KMS-11 (cell line): ENCODE results near the gene HCN2.

Experiments
- H2AFZ ChIP-seq: fragments of 200-600 bp; sonication (generic); 2 replicates; pipeline ENCODE4 v1.6.1; 2016; ENCODE audit warnings: antibody characterized with exemption, mixed run types, low read depth
- H3K27ac ChIP-seq: fragments of 200-600 bp; sonication (generic); 2 replicates; pipeline ENCODE4 v1.6.1; 2016; ENCODE audit warnings: mild to moderate bottlenecking, mixed run types
- H3K27me3 ChIP-seq: fragments of 200-600 bp; sonication (generic); 2 replicates; pipeline ENCODE4 v1.6.1; 2017; ENCODE audit warnings: mild to moderate bottlenecking, low read depth, mixed run types, moderate library complexity; ENCODE audit not compliant: insufficient read depth
- H3K36me3 ChIP-seq: fragments of 200-600 bp; sonication (generic); 2 replicates; pipeline ENCODE4 v1.6.1; 2017; ENCODE audit warnings: mild to moderate bottlenecking, mixed run types; ENCODE audit not compliant: insufficient read depth
- H3K4me1 ChIP-seq: fragments of 200-600 bp; sonication (generic); 2 replicates; pipeline ENCODE4 v1.6.1; 2016; ENCODE audit warnings: mild to moderate bottlenecking, low read depth, mixed run types; ENCODE audit not compliant: poor library complexity, severe bottlenecking
- H3K4me2 ChIP-seq: fragments of 200-600 bp; sonication (generic); 2 replicates; pipeline ENCODE4 v1.7.0; 2016; ENCODE audit warnings: mild to moderate bottlenecking, mixed run types
- H3K4me3 ChIP-seq: fragments of 200-600 bp; sonication (generic); IDR thresholded peaks from 2 replicates; pipeline ENCODE4 v1.6.1; 2017; ENCODE audit warnings: low read depth, low read length, mixed read lengths; ENCODE audit not compliant: insufficient read depth
- H3K79me2 ChIP-seq: fragments of 200-600 bp; sonication (generic); 2 replicates; pipeline ENCODE4 v1.6.1; 2016; ENCODE audit warnings: low read depth, mixed run types; ENCODE audit not compliant: insufficient read depth
- H3K9ac ChIP-seq: fragments of 200-600 bp; sonication (generic); 2 replicates; pipeline ENCODE4 v1.6.1; 2016; ENCODE audit warnings: mild to moderate bottlenecking, mixed run types
- H4K20me1 ChIP-seq: fragments of 200-600 bp; sonication (generic); 2 replicates; pipeline ENCODE4 v1.6.1; 2016; ENCODE audit warnings: mild to moderate bottlenecking, mixed run types; ENCODE audit not compliant: insufficient read depth
- CTCF ChIP-seq: fragments of 200-600 bp; sonication (generic); conservative IDR thresholded peaks from 2 replicates; pipeline ENCODE4 v1.6.1; 2017; ENCODE audit warnings: low read depth, mild to moderate bottlenecking, antibody characterized with exemption, low read length, moderate library complexity, mixed read lengths

Gene HCN2

GRCh38 chr19:656751-657559, 67.3 kb downstream of the HCN2 start:
- no peak overlapping the region for H3K4me2 ChIP-seq

GRCh38 chr19:657611-658010, 67.9 kb downstream of the HCN2 start:
- no peak for TF ChIP-seq CTCF
- Histone ChIP-seq H4K20me1 (peaks cover 55% of the 10 kb centered on the region), H3K4me3 (no peak overlapping the region), H3K36me3 (no peaks in the 10 kb centered on the region), H2AFZ (no peak overlapping the region), H3K4me2 (no peak overlapping the region), H3K27me3 (no peaks in the 10 kb centered on the region), H3K4me1 (peaks cover 19% of the 10 kb centered on the region), H3K79me2 (peaks cover 97% of the 10 kb centered on the region), H3K9ac (no peak overlapping the region), H3K27ac (no peak overlapping the region)

More at GRCh38 chr19:656751-657559, 67.3 kb downstream of the HCN2 start:
- Histone ChIP-seq H4K20me1 (peaks cover 55% of the 10 kb centered on the region), H3K4me1 (peaks cover 19% of the 10 kb centered on the region), H3K27ac (no peak overlapping the region), H3K4me3 (no peak overlapping the region), H3K36me3 (no peaks in the 10 kb centered on the region), H2AFZ (no peak overlapping the region), H3K79me2 (peaks cover 97% of the 10 kb centered on the region), H3K9ac (no peak overlapping the region), H3K27me3 (no peaks in the 10 kb centered on the region)
- TF ChIP-seq CTCF: no peak

GRCh38 chr19:658059-658839, 68.6 kb downstream of the HCN2 start:
- H3K79me2 ChIP-seq: peaks cover 93% of the 10 kb centered on the region
- H3K9ac ChIP-seq: no peak overlapping the region
- peaks cover 55% of the 10 kb centered on the region for H4K20me1 ChIP-seq
- no peaks in the 10 kb centered on the region for H3K27me3 ChIP-seq
- no peak for TF ChIP-seq CTCF
- no peak overlapping the region for H2AFZ ChIP-seq
- H3K4me3 ChIP-seq: no peak overlapping the region
- no peaks in the 10 kb centered on the region for H3K36me3 ChIP-seq
- H3K27ac ChIP-seq: no peak overlapping the region
- H3K4me2 ChIP-seq: no peak overlapping the region
- H3K4me1 ChIP-seq: peaks cover 19% of the 10 kb centered on the region

DNA sequence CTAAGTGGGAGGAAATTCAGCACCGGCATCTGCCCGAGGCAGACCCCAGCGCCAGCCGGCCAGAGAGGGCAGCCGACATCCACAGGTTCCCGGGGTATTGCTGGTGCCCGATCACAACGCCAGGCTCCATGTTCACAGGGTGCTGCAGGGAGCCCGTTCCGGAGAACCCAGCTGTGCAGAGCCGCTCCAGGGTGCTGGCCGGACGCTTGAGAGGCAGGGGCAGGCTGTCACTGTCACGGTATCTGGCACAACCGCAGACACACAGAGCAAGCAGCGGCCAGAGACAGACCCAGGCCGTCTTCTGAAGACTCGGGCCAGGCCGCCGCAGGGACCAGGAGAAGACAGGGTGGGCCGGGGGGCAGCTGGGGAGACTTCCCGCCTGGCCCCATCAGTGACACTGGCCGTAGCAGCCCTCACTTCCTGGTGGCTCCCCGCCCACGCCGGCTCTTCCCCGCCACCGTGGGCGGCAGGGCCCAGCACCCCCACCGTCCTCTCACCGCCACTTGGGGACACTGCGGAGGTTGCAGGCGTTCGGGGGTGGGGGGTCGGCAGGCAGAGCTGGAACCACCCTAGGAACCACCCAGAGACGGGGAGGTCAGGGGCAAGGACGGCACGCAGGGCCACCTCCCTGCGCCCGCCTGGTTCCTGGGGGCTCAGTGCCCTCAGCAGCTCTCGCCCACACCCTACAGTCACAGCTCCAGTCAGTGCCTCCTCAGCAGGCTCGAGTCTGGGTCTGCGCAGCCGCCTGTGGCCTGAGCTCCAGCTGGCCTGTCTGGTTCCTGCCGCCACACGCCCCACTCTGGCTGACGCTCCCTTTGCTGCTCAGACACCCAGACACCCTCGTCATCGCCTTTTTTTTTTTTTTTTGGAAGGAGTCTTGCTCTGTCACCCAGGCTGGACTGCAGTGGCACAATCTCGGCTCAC, 69.5 kb downstream of the HCN2 start:
- Histone ChIP-seq H3K4me2 (peak overlapping the region; percentile 55), H3K4me3 (no peak overlapping the region), H2AFZ (no peak overlapping the region), H4K20me1 (peaks cover 51% of the 10 kb centered on the region), H3K4me1 (peaks cover 26% of the 10 kb centered on the region), H3K9ac (peak overlapping the region; percentile 97; the same call in 1 of the 2 replicates), H3K36me3 (no peaks in the 10 kb centered on the region), H3K27ac (peak overlapping the region; percentile 97; the same call in 1 of the 2 replicates), H3K79me2 (peaks cover 84% of the 10 kb centered on the region), H3K27me3 (no peaks in the 10 kb centered on the region)
- no peak for TF ChIP-seq CTCF
